Uterus (tissue), 2 donors: Measurements from ENCODE around the gene NDNF.

ENCODE experiments used
- CTCF ChIP-seq, 4 experiments: fragments of 200-600 bp in 2 of 4; fragments of 450-650 bp in 2 of 4; sonication (generic) in 2 of 4; IDR thresholded peaks; one replicate each; pipeline ENCODE4 v1.5.1; 2016 to 2019; ENCODE audit warnings: antibody characterized with exemption in 4 of 4, mild to moderate bottlenecking in 2 of 4, moderate library complexity in 1 of 4
- POLR2A ChIP-seq, 2 donors: fragments of 450-650 bp; IDR thresholded peaks; one replicate each; pipeline ENCODE4 v1.6.1; 2016; ENCODE audit warnings: antibody characterized with exemption in 2 of 2, mild to moderate bottlenecking in 1 of 2, moderate library complexity in 1 of 2

DNA sequence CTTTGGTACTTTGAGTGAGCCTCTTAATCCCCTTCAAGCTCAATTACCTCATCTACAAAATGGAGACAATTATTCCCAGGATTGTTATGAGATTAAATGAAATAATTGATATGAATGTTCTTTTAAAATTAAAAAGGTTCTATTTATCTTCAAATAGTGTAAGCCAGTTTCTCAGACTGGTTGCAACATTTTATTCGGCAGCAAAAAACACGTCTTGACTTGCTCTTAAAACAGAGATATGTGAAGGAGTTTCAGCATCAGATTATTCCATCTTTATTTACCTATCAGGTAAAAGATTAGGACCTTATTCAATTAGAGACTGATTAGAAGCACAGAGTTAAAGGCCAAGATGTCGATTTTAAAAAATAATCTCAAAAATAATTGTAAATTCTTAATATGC, 10.5 kb downstream of the NDNF start:
- TF ChIP-seq CTCF (IDR thresholded peaks at IDR 0.05) (no peak), POLR2A (IDR thresholded peaks at IDR 0.05) (no peak)
